NCI-H1092 (cell line): ENCODE measurements around the gene COL20A1.
"Not testable (repeated sequence)": the region's sequence is repeated elsewhere in the genome, so short reads cannot be mapped to it uniquely, and the experiment has no call there.

Source experiments
- DNase-seq: peaks from one replicate; lab custom pipeline; 2025; lab: John Stamatoyannopoulos, UW

Gene COL20A1

GRCh38 chr20:63291811-63292210, 1.2 kb upstream of the COL20A1 start:
- no peak for DNase-seq

- no peak for DNase-seq
These were observed 689 bp upstream of the COL20A1 start for GRCh38 chr20:63292292-63292701.

- DNase-seq = no peak
These were observed 470 bp downstream of the COL20A1 start for GRCh38 chr20:63293456-63293855.

GRCh38 chr20:63293871-63294535, 1.0 kb downstream of the COL20A1 start:
- no peak for DNase-seq

- no peak for DNase-seq
These were observed 1.5 kb downstream of the COL20A1 start for GRCh38 chr20:63294536-63294900.

GRCh38 chr20:63295018-63295417, 2.0 kb downstream of the COL20A1 start:
- DNase-seq = no peak

- no peak for DNase-seq
These were observed 2.4 kb downstream of the COL20A1 start for GRCh38 chr20:63295422-63295821.

- DNase-seq = no peak
These were observed 2.9 kb downstream of the COL20A1 start for GRCh38 chr20:63295846-63296245.

GRCh38 chr20:63296531-63297299, 3.7 kb downstream of the COL20A1 start:
- no peak for DNase-seq

GRCh38 chr20:63297371-63297781, 4.4 kb downstream of the COL20A1 start:
- DNase-seq = no peak

- DNase-seq = no peak
These were observed 5.0 kb downstream of the COL20A1 start for GRCh38 chr20:63297796-63298572.

GRCh38 chr20:63298731-63299312, 5.8 kb downstream of the COL20A1 start:
- DNase-seq = no peak

- no peak for DNase-seq
These were observed 8.7 kb downstream of the COL20A1 start for GRCh38 chr20:63301671-63302070.

GRCh38 chr20:63303095-63303666, 10.2 kb downstream of the COL20A1 start:
- no peak for DNase-seq

- no peak for DNase-seq
These were observed 12.4 kb downstream of the COL20A1 start for GRCh38 chr20:63305393-63305792.

- not testable (repeated sequence) for DNase-seq
These were observed 13.1 kb downstream of the COL20A1 start for GRCh38 chr20:63305933-63306672.

GRCh38 chr20:63306673-63307537, 13.9 kb downstream of the COL20A1 start:
- no peak for DNase-seq

GRCh38 chr20:63307538-63308217, 14.7 kb downstream of the COL20A1 start:
- no peak for DNase-seq

- no peak for DNase-seq
These were observed 15.4 kb downstream of the COL20A1 start for GRCh38 chr20:63308218-63308911.
